Choroid plexus epithelial cell (primary cell): ENCODE results near the gene HEMK1.

ENCODE experiments used
- DNase-seq: peaks from one replicate; pipeline ENCODE4 v3.0.0-alpha.2; 2010; ENCODE audit warnings: low read depth
- H3K4me3 ChIP-seq: 2 replicates; pipeline ENCODE4 v1.5.1; 2011; ENCODE audit warnings: low read depth, mild to moderate bottlenecking, control low read depth, low read length, moderate library complexity
- CTCF ChIP-seq: conservative IDR thresholded peaks from 2 replicates; pipeline ENCODE4 v1.5.1; 2011; ENCODE audit warnings: low read depth, mild to moderate bottlenecking, control low read depth, inconsistent platforms, low read length, moderate library complexity

HEMK1 gene

GRCh38 chr3:50584391-50584790, 15.1 kb downstream of the HEMK1 start:
- TF ChIP-seq CTCF = no peak
- H3K4me3 ChIP-seq = no peak overlapping the region
- DNase-seq = peak; percentile 69

GRCh38 chr3:50585919-50586762, 16.8 kb downstream of the HEMK1 start:
- no peak for DNase-seq
- TF ChIP-seq CTCF = no peak
- no peak overlapping the region for H3K4me3 ChIP-seq

DNA sequence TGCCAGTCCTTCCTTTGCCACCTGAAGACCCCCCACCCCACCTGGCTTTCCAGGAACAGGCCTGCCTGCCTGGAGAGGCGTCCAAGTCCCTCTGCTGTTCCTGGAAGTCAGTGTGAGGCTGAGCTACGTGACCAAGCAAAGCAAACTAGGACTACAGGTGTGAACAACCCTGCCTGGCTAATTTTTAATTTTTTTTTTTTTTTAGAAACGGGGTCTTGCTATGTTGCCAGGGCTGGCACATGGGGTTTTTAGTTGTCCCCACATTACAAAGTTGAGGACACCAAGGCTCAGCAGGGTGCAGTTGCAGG, 17.4 kb downstream of the HEMK1 start:
- H3K4me3 ChIP-seq = no peak overlapping the region
- no peak for DNase-seq
- no peak for TF ChIP-seq CTCF

GRCh38 chr3:50587373-50587772, 18.1 kb downstream of the HEMK1 start:
- TF ChIP-seq CTCF = no peak
- H3K4me3 ChIP-seq = no peak overlapping the region
- no peak for DNase-seq

GRCh38 chr3:50587806-50588758, 18.8 kb downstream of the HEMK1 start:
- DNase-seq = no peak
- H3K4me3 ChIP-seq = no peak overlapping the region

DNA sequence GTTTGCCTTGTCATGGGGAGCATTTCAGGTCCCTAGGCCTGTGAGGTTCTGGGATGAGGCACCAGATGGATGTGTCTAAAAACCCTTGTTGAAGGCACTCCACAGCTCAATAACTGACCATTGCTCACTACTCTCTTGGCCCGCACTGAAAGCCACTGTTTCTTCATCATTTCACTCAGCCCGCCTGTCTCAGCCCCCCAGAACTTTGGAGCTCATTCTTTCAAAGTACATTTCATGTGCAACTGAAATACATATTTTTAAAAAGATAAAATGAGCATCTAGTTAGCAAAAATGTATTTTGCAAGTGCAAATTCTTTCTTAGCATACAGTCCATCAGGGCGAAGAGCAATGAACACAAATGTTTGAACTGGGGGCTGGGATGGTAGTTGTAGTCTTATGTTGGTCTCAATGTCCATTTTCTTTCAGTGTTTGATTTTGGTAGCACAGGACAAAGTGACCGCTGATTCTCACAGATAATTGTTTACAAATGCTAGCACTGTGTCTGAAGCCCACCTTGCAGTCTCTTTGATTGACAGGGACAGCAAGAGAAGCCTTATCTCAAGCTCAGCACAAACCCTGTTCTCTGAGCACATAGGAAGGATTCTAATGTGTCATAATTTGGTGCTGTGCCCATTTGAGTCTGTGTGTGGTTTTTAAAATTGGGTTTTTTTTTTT, 19.6 kb downstream of the HEMK1 start:
- DNase-seq = peak; percentile 40
- TF ChIP-seq CTCF = no peak
- H3K4me3 ChIP-seq = no peak overlapping the region

More at GRCh38 chr3:50587806-50588758, 18.8 kb downstream of the HEMK1 start:
- TF ChIP-seq CTCF = no peak
